ENCODE data around the gene TEAD3. TPM values are rescaled to one million over a fixed set of nuclear protein-coding genes. Genes with fewer than 3 reads are reported as not detected.

TEAD3 gene
- total and polyA plus RNA-seq, 2 experiments from 2014 or later: 15.0 to 26.5 TPM

- peaks cover 11% of the 10 kb centered on the region; the same call in 1 of the 2 replicates for H3F3A ChIP-seq (replicated peaks; ENCODE audit: low read depth)
- peaks cover 9% of the 10 kb centered on the region; the same call in 1 of the 2 replicates for H3K27me3 ChIP-seq (ENCODE audit: insufficient read depth)
- peaks cover 11% of the 10 kb centered on the region; the same call in 1 of the 2 replicates for H4K20me1 ChIP-seq (replicated peaks; ENCODE audit: insufficient read depth)
- no peaks in the 10 kb centered on the region; the same call in 2 of the 3 replicates for H3K9me3 Mint-ChIP-seq
- peak overlapping the region; percentile 98 for H3K4me2 ChIP-seq
- peaks cover 46% of the 10 kb centered on the region for H3K27me3 Mint-ChIP-seq (ENCODE audit: insufficient read depth, low read depth, poor library complexity)
- no peak overlapping the region; the same call in 1 of the 2 replicates for H2AFZ ChIP-seq
- peaks cover 5% of the 10 kb centered on the region; the same call in 1 of the 3 replicates for H3K36me3 Mint-ChIP-seq (ENCODE audit: low read depth)
- peaks cover 43% of the 10 kb centered on the region for H3K79me2 ChIP-seq (replicated peaks; ENCODE audit: insufficient read depth)
- peak overlapping the region; percentile 83 for H3K4me3 Mint-ChIP-seq
- H3K36me3 ChIP-seq (ENCODE audit: insufficient read depth): no peaks in the 10 kb centered on the region
- H3K4me1 ChIP-seq (ENCODE audit: insufficient read depth): peaks cover 65% of the 10 kb centered on the region
- no peak overlapping the region for H3K27ac Mint-ChIP-seq
- ATAC-seq (peak; percentile 3), DNase-seq (ENCODE audit: low spot score) (peak; percentile 67)
- TF ChIP-seq ZNF331 (CRISPR knock-in tag; IDR thresholded peaks at IDR 0.05; ENCODE audit: low read depth) (no peak), CREB1 (CRISPR knock-in tag; IDR thresholded peaks at IDR 0.05; ENCODE audit: low read depth) (no peak), ZNF114 (CRISPR knock-in tag; IDR thresholded peaks at IDR 0.05) (no peak), STAT1 (IDR thresholded peaks at IDR 0.05; ENCODE audit: unreplicated experiment) (no peak), POLR2AphosphoS5 (IDR thresholded peaks at IDR 0.05; ENCODE audit: low read depth) (no peak), ZNF462 (CRISPR knock-in tag; IDR thresholded peaks at IDR 0.05) (no peak), JUNB (IDR thresholded peaks at IDR 0.05; ENCODE audit: unreplicated experiment) (no peak), EZH2phosphoT487 (IDR thresholded peaks at IDR 0.05; ENCODE audit: unreplicated experiment) (no peak), EZH2 (IDR thresholded peaks at IDR 0.05; ENCODE audit: low read depth, unreplicated experiment) (no peak)
- TF ChIP-seq, protein P1, sequence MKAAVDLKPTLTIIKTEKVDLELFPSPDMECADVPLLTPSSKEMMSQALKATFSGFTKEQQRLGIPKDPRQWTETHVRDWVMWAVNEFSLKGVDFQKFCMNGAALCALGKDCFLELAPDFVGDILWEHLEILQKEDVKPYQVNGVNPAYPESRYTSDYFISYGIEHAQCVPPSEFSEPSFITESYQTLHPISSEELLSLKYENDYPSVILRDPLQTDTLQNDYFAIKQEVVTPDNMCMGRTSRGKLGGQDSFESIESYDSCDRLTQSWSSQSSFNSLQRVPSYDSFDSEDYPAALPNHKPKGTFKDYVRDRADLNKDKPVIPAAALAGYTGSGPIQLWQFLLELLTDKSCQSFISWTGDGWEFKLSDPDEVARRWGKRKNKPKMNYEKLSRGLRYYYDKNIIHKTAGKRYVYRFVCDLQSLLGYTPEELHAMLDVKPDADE (IDR thresholded peaks at IDR 0.05): no peak
- TF ChIP-seq, protein P2, sequence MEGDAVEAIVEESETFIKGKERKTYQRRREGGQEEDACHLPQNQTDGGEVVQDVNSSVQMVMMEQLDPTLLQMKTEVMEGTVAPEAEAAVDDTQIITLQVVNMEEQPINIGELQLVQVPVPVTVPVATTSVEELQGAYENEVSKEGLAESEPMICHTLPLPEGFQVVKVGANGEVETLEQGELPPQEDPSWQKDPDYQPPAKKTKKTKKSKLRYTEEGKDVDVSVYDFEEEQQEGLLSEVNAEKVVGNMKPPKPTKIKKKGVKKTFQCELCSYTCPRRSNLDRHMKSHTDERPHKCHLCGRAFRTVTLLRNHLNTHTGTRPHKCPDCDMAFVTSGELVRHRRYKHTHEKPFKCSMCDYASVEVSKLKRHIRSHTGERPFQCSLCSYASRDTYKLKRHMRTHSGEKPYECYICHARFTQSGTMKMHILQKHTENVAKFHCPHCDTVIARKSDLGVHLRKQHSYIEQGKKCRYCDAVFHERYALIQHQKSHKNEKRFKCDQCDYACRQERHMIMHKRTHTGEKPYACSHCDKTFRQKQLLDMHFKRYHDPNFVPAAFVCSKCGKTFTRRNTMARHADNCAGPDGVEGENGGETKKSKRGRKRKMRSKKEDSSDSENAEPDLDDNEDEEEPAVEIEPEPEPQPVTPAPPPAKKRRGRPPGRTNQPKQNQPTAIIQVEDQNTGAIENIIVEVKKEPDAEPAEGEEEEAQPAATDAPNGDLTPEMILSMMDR (conservative IDR thresholded peaks at IDR 0.05; ENCODE audit: low read depth in 2 of 2): no peak
- TF ChIP-seq, protein P3, sequence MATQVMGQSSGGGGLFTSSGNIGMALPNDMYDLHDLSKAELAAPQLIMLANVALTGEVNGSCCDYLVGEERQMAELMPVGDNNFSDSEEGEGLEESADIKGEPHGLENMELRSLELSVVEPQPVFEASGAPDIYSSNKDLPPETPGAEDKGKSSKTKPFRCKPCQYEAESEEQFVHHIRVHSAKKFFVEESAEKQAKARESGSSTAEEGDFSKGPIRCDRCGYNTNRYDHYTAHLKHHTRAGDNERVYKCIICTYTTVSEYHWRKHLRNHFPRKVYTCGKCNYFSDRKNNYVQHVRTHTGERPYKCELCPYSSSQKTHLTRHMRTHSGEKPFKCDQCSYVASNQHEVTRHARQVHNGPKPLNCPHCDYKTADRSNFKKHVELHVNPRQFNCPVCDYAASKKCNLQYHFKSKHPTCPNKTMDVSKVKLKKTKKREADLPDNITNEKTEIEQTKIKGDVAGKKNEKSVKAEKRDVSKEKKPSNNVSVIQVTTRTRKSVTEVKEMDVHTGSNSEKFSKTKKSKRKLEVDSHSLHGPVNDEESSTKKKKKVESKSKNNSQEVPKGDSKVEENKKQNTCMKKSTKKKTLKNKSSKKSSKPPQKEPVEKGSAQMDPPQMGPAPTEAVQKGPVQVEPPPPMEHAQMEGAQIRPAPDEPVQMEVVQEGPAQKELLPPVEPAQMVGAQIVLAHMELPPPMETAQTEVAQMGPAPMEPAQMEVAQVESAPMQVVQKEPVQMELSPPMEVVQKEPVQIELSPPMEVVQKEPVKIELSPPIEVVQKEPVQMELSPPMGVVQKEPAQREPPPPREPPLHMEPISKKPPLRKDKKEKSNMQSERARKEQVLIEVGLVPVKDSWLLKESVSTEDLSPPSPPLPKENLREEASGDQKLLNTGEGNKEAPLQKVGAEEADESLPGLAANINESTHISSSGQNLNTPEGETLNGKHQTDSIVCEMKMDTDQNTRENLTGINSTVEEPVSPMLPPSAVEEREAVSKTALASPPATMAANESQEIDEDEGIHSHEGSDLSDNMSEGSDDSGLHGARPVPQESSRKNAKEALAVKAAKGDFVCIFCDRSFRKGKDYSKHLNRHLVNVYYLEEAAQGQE (IDR thresholded peaks at IDR 0.05; ENCODE audit: unreplicated experiment): no peak
- no peak overlapping the region for H3K27ac ChIP-seq (ENCODE audit: low read depth)
- peak overlapping the region; percentile 80 for H3K4me3 ChIP-seq
- no peaks in the 10 kb centered on the region for H3K9me2 ChIP-seq (ENCODE audit: insufficient read depth)
- peaks cover 67% of the 10 kb centered on the region for H3K4me1 Mint-ChIP-seq
Measured at GRCh38 chr6:35496036-35496840, 641 bp downstream of the TEAD3 start.

Data from GM23338 (cell line).